Measurements from ENCODE around the gene RNF5. TPM values are rescaled to one million over a fixed set of nuclear protein-coding genes. Genes with fewer than 3 reads are reported as not detected.

Gene RNF5
- total and polyA plus RNA-seq, 9 of the 15 experiments (the other 6 are each of a cell fraction or from before 2014, with no cell fraction given): 62.2 to 245 (median 129) TPM

DNA sequence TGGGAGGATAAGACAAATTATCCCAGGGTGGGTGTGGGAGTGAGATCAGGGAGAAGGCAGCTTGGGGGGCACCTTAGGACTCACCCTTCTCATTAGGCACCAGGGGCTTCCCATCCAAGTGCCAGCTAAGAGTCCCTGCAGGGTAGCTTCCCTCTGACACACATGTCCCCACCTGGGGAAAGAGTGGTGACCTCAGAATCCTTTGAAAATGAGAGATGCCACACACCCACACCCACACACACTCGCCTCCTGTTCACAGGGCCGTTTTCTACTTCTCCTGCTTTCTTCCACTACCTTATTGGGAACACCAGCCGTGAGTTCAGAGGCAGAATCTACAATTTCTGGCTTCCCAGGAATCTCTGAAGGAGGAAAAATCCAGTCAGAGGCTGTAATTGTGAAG is 4.8 kb downstream of the RNF5 start:
- intact Hi-C loops (cut with micrococcal nuclease): no loop called here
- DNase-seq (ENCODE audit: extremely low read depth in 1 of 4, low spot score in 3 of 4) (no peak), FAIRE-seq (no peak), ATAC-seq (no peak)
- no TSS peak for BruUV-seq (replicated peaks)
- H3K4me3 ChIP-seq: no peak overlapping the region
- H3K9ac ChIP-seq (ENCODE audit: insufficient read depth in 1 of 2, low read depth in 2 of 2, low read length in 2 of 2): peak overlapping the region; percentile 7 to 82; a peak in 2 of 4 replicates
- H3K79me2 ChIP-seq (ENCODE audit: control insufficient read depth, insufficient read depth, low read length): peaks cover 58% of the 10 kb centered on the region
- H3K9me1 ChIP-seq (ENCODE audit: control insufficient read depth, insufficient read depth, low read length): peaks cover 7% of the 10 kb centered on the region
- no peak overlapping the region for H3K4me2 ChIP-seq (ENCODE audit: insufficient read depth, low read length)
- CTCF ChIA-PET (ENCODE audit: low intra/inter-chr PET ratio): no interaction called here
- no peaks in the 10 kb centered on the region for H3K9me3 ChIP-seq (replicated peaks; ENCODE audit: control insufficient read depth, insufficient read depth, low read depth, low read length)
- no peaks in the 10 kb centered on the region for H3K27me3 ChIP-seq (ENCODE audit: control insufficient read depth in 2 of 2, insufficient read depth in 2 of 2, low read length in 2 of 2)
- in situ Hi-C loops (cut with MboI): no loop called here
- no peaks in the 10 kb centered on the region for H4K20me1 ChIP-seq (replicated peaks; ENCODE audit: control insufficient read depth, insufficient read depth, low read length)
- no peak overlapping the region for H2AFZ ChIP-seq (ENCODE audit: low read depth, low read length)
- POLR2A ChIA-PET: interaction anchor here (0.6 to 1.9 kb wide), 6 partner anchors 10 to 231 kb away, joined by 3 to 20 read pairs (median 5); partner anchors contain the start of genes ATF6B, FKBPL and GPSM3
- peaks cover 56 to 58% of the 10 kb centered on the region in 2 experiments for H3K4me1 ChIP-seq (replicated peaks in 1 of 2; ENCODE audit: control insufficient read depth in 2 of 2, insufficient read depth in 2 of 2, low read length in 2 of 2)
- H3K36me3 ChIP-seq (ENCODE audit: control insufficient read depth, insufficient read depth, low read length): peaks cover 75% of the 10 kb centered on the region; the same call in 2 of the 3 replicates
- H3K27ac ChIP-seq (ENCODE audit: extremely low read depth, low read depth, low read length): peak overlapping the region; percentile 56; the same call in 2 of the 3 replicates
- TF ChIP-seq, protein P1, sequence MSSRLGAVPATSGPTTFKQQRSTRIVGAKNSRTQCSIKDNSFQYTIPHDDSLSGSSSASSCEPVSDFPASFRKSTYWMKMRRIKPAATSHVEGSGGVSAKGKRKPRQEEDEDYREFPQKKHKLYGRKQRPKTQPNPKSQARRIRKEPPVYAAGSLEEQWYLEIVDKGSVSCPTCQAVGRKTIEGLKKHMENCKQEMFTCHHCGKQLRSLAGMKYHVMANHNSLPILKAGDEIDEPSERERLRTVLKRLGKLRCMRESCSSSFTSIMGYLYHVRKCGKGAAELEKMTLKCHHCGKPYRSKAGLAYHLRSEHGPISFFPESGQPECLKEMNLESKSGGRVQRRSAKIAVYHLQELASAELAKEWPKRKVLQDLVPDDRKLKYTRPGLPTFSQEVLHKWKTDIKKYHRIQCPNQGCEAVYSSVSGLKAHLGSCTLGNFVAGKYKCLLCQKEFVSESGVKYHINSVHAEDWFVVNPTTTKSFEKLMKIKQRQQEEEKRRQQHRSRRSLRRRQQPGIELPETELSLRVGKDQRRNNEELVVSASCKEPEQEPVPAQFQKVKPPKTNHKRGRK (tag; IDR thresholded peaks at IDR 0.05): no peak
- TF ChIP-seq ILK (tag; IDR thresholded peaks at IDR 0.05; ENCODE audit: borderline replicate concordance, low read depth) (no peak), PHF20 (IDR thresholded peaks at IDR 0.05; ENCODE audit: partially characterized antibody) (no peak), JUNB (CRISPR knock-in tag; conservative IDR thresholded peaks at IDR 0.05) (no peak), NR3C1 (CRISPR knock-in tag; IDR thresholded peaks at IDR 0.05) (no peak), POLR2B (IDR thresholded peaks at IDR 0.05; ENCODE audit: low read depth, partially characterized antibody) (no peak), ZNF23 (CRISPR knock-in tag; IDR thresholded peaks at IDR 0.05) (no peak), SUPT5H (IDR thresholded peaks at IDR 0.05) (no peak), HNRNPH1 (optimal IDR thresholded peaks at IDR 0.05; ENCODE audit: low read depth, low read length) (no peak)
- 87% methylated on average over 3 of the region's 3 CpGs for WGBS (ENCODE audit: insufficient coverage, low coverage, missing lambda C conversion rate)

All from K562 (cell line).